ENCODE data around the gene PCBP3.

Gene PCBP3

GRCh38 chr21:45981151-45982091 is 337.9 kb downstream of the PCBP3 start, which contains the start of gene COL6A1:
COL6A1 (plus strand) TSS chr21:45981770; CDS start chr21:45981851, 81 bp downstream.
- peak within 1 kb of the TSS; percentile 6 for H3K4me3 ChIP-seq (ENCODE audit: low read depth, low read length)
- DNase-seq (ENCODE audit: low read depth), result peak; percentile 86
- TF ChIP-seq MAX (IDR thresholded peaks at IDR 0.05; ENCODE audit: low read depth, low read length) (peak; percentile 25; the same call in 1 of the 2 replicates), MYC (IDR thresholded peaks at IDR 0.05; ENCODE audit: low read depth, low read length) (no peak)

GRCh38 chr21:45982092-45982757 is 338.7 kb downstream of the PCBP3 start:
- H3K4me3 ChIP-seq (ENCODE audit: low read depth, low read length), result no peak overlapping the region
- peak; percentile 21 for DNase-seq (ENCODE audit: low read depth)
- TF ChIP-seq CTCF (IDR thresholded peaks at IDR 0.05; ENCODE audit: low read depth, low read length) (no peak), POLR2A (IDR thresholded peaks at IDR 0.05; ENCODE audit: extremely low read depth, insufficient read length) (no peak)

GRCh38 chr21:45982758-45983648 is 339.5 kb downstream of the PCBP3 start:
- DNase-seq (ENCODE audit: low read depth), result no peak
- TF ChIP-seq MAX (IDR thresholded peaks at IDR 0.05; ENCODE audit: low read depth, low read length) (no peak), POLR2A (IDR thresholded peaks at IDR 0.05; ENCODE audit: extremely low read depth, insufficient read length) (no peak), CTCF (IDR thresholded peaks at IDR 0.05; ENCODE audit: low read depth, low read length) (no peak), MYC (IDR thresholded peaks at IDR 0.05; ENCODE audit: low read depth, low read length) (no peak)
- no peak overlapping the region for H3K4me3 ChIP-seq (ENCODE audit: low read depth, low read length)

- H3K4me3 ChIP-seq (ENCODE audit: low read depth, low read length), result no peak overlapping the region
- TF ChIP-seq POLR2A (IDR thresholded peaks at IDR 0.05; ENCODE audit: extremely low read depth, insufficient read length) (no peak), CTCF (IDR thresholded peaks at IDR 0.05; ENCODE audit: low read depth, low read length) (no peak), MAX (IDR thresholded peaks at IDR 0.05; ENCODE audit: low read depth, low read length) (no peak), MYC (IDR thresholded peaks at IDR 0.05; ENCODE audit: low read depth, low read length) (no peak)
- DNase-seq (ENCODE audit: low read depth), result no peak
Measured at GRCh38 chr21:45983649-45983965, 340.1 kb downstream of the PCBP3 start.

- no peak overlapping the region for H3K4me3 ChIP-seq (ENCODE audit: low read depth, low read length)
- DNase-seq (ENCODE audit: low read depth), result no peak
- TF ChIP-seq POLR2A (IDR thresholded peaks at IDR 0.05; ENCODE audit: extremely low read depth, insufficient read length) (no peak), MYC (IDR thresholded peaks at IDR 0.05; ENCODE audit: low read depth, low read length) (no peak), CTCF (IDR thresholded peaks at IDR 0.05; ENCODE audit: low read depth, low read length) (no peak), MAX (IDR thresholded peaks at IDR 0.05; ENCODE audit: low read depth, low read length) (no peak)
Measured at GRCh38 chr21:45983981-45984551, 340.5 kb downstream of the PCBP3 start.
